Neural cell (in vitro differentiated cells): ENCODE measurements around the gene NTRK1.

Experiments
- EP300 ChIP-seq: fragments of 450-650 bp; conservative IDR thresholded peaks from 2 replicates; pipeline ENCODE4 v1.6.1; 2014; ENCODE audit warnings: antibody characterized with exemption, mild to moderate bottlenecking, moderate library complexity; ENCODE audit not compliant: poor library complexity, severe bottlenecking
- POLR2AphosphoS5 ChIP-seq: IDR thresholded peaks from 2 replicates; pipeline ENCODE4 v1.6.1; 2012
- TAF1 ChIP-seq: IDR thresholded peaks from 2 replicates; pipeline ENCODE4 v1.6.1; 2012; ENCODE audit warnings: low read depth
- TF ChIP-seq, protein P1 (sequence below): fragments of 450-650 bp; IDR thresholded peaks from 2 replicates; pipeline ENCODE4 v1.5.1; 2014; ENCODE audit warnings: antibody characterized with exemption, mild to moderate bottlenecking, moderate library complexity; ENCODE audit not compliant: poor library complexity, severe bottlenecking

DNA sequence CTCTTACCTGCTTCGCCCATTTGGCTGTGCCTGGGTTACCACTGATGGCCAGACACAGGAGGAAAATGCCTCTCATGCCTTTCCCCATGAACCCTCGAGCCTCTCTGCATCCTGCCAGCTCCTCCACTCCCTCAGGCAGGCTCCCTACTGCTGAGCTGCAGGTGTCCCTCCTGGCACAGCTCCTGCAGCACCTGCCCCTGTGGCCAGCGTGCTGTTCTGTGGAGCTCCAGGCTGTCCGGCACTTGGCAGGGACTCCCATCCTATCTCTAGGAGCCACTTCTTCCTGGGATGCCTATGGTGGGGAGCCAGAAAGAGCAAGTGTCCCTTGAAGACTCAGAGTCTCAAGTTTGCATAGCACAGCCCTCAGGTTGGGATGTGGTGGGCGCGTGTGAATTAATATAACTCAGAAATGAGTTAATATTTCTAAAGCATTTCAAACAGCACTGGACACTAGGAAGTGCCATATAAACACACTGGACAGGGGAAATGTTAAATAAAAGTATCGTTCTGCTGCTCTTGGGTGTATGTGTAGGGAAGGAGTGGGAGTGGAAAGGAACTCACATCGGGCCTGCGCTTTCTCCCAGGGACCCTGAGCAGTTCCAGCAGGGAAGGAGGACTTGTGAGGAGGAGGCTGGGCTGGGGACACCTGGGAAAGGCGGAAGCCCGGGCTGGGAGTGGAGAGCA lies 62.5 kb downstream of the NTRK1 start:
- TF ChIP-seq, protein P1, sequence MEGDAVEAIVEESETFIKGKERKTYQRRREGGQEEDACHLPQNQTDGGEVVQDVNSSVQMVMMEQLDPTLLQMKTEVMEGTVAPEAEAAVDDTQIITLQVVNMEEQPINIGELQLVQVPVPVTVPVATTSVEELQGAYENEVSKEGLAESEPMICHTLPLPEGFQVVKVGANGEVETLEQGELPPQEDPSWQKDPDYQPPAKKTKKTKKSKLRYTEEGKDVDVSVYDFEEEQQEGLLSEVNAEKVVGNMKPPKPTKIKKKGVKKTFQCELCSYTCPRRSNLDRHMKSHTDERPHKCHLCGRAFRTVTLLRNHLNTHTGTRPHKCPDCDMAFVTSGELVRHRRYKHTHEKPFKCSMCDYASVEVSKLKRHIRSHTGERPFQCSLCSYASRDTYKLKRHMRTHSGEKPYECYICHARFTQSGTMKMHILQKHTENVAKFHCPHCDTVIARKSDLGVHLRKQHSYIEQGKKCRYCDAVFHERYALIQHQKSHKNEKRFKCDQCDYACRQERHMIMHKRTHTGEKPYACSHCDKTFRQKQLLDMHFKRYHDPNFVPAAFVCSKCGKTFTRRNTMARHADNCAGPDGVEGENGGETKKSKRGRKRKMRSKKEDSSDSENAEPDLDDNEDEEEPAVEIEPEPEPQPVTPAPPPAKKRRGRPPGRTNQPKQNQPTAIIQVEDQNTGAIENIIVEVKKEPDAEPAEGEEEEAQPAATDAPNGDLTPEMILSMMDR = no peak
- TF ChIP-seq EP300 = no peak
- TF ChIP-seq POLR2AphosphoS5 = no peak
- no peak for TF ChIP-seq TAF1
